ENCODE measurements around the gene POP5. TPM values are rescaled to one million over a fixed set of nuclear protein-coding genes. Genes with fewer than 3 reads are reported as not detected.

The POP5 gene
- total RNA-seq, result 34.0 and 40.4 TPM in 2 replicates

GRCh38 chr12:120580787-120581723, at the start of gene POP5:
Gene POP5 (minus strand): TSS chr12:120581402. CDS start chr12:120581362, 40 bp downstream.

GRCh38 chr12:120534203-120534702, 46.9 kb downstream of the POP5 start, which contains the start of gene RNF10:
Gene RNF10 (plus strand): TSS chr12:120534356. CDS start chr12:120534812, 456 bp downstream.

GRCh38 chr12:120528861-120529525, 52.2 kb downstream of the POP5 start, which contains the start of gene COQ5:
Gene COQ5 (minus strand): TSS chr12:120529158. CDS start chr12:120529141, 17 bp downstream.

Other genes starting within 250 kb of the POP5 start
- under 0.01 TPM in 1 of 2 replicates, not detected in the other for gene MSI1, start 212.2 kb downstream of the POP5 start, total RNA-seq
- gene COX6A1, start 143.3 kb downstream of the POP5 start, total RNA-seq, result 197 and 321 TPM in 2 replicates
- gene TRIAP1, start 135.0 kb downstream of the POP5 start, total RNA-seq, result 23.9 and 28.0 TPM in 2 replicates
- gene GATC, start 135.0 kb downstream of the POP5 start, total RNA-seq, result 20.2 and 25.8 TPM in 2 replicates
- 116 and 137 TPM in 2 replicates for gene SRSF9, start 111.7 kb downstream of the POP5 start, total RNA-seq
- 208 and 216 TPM in 2 replicates for gene DYNLL1, start 85.3 kb downstream of the POP5 start, total RNA-seq
- 18.0 and 19.5 TPM in 2 replicates for gene COQ5, start 52.2 kb downstream of the POP5 start, total RNA-seq
- 103 and 107 TPM in 2 replicates for gene RNF10, start 47.0 kb downstream of the POP5 start, total RNA-seq
- 0.20 and 0.37 TPM in 2 replicates for gene CABP1, start 59.2 kb upstream of the POP5 start, total RNA-seq
- 64.7 and 110 TPM in 2 replicates for gene MLEC, start 105.7 kb upstream of the POP5 start, total RNA-seq
- 14.0 and 16.8 TPM in 2 replicates for gene UNC119B, start 129.1 kb upstream of the POP5 start, total RNA-seq
- 10.6 and 10.7 TPM in 2 replicates for gene ACADS, start 144.4 kb upstream of the POP5 start, total RNA-seq

Measured in subcutaneous preadipocyte (primary cell).